Lower leg skin (tissue), 3 donors: Measurements from ENCODE around the gene FBRS.

Source experiments
- CTCF ChIP-seq, 3 donors: fragments of 450-650 bp; IDR thresholded peaks; one replicate each; pipeline ENCODE4 v1.5.1; 2016; ENCODE audit warnings: antibody characterized with exemption in 3 of 3, mild to moderate bottlenecking in 3 of 3, moderate library complexity in 2 of 3
- POLR2A ChIP-seq, 2 donors: fragments of 450-650 bp; IDR thresholded peaks; one replicate each; pipeline ENCODE4 v1.6.1; 2016 to 2017; ENCODE audit warnings: antibody characterized with exemption in 2 of 2, mild to moderate bottlenecking in 1 of 2, moderate library complexity in 1 of 2

- TF ChIP-seq CTCF (IDR thresholded peaks at IDR 0.05) = no peak
- TF ChIP-seq POLR2A (IDR thresholded peaks at IDR 0.05) = no peak
Measured at GRCh38 chr16:30668393-30668792, 10.2 kb downstream of the FBRS start.
